ENCODE measurements around the gene IGHMBP2. TPM values are rescaled to one million over a fixed set of nuclear protein-coding genes. Genes with fewer than 3 reads are reported as not detected.
A peak's percentile ranks its signal among the peaks of the same experiment; 100 is the strongest.
"Not testable (repeated sequence)": the region's sequence is repeated elsewhere in the genome, so short reads cannot be mapped to it uniquely, and the experiment has no call there.

Gene IGHMBP2
- total RNA-seq, 1 donor from 2014 or later = 20.9 TPM

DNA sequence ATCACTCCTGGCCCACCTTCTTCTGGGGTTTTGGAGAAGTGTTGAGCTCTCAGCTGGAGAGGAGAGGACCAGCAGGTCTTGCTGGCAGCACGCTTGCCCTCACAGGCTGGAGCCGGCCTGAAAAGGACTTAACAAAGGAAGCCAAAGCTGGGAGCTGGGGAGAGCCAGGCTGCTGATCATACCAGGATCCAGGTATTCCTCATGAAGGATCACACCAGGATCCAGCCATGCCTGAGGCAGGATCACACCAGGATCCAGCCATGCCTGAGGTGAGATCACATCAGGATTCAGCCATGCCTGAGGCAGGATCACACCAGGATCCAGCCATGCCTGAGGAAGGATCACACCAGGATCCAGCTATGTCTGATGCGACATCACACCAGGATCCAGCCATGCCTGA is 60.1 kb downstream of the IGHMBP2 start:
- DNase-seq = no peak

DNA sequence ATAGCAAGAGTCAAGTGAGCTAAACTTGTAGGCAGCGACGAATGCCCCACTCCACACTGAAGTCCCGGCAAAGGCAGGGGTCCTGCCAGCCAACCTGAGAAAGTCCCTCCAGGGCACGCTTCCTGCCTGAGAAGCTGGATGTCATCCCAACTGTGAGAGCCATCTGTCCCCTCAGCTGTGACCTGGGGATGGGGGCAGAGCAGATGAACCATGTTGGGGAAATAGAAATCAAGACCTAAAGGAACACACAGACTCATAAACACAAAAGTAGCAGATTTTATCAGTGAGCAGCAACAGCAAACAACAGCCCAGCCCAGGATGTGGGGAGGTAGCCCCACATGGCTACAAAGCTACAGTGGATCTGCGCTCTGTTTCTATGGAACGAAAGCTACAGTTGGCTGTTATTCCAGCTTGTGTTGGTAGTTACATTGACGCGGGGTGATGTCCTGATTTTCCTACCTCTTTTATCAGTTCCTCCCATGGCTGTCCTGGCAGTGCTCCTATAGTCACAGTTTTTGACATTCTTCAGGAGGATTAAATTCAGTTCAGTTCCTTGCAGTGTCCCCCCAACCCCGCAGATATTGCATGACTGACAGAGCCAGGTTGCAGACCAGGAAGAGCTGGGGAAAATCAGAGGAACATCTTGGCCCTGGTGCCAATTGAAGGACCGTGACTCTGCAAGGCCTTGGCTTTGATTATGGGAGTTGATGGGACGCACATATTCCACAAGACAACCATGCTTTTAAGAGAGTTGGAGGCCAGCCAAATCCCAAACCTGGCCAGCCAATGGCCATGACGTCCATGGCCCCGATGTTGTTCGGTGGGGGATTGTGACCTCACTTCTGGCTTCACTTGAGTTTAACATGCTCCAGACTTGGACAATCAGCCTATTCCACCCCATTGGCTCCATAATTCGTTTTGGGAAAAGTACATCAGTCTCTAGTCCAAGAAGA is 62.5 kb downstream of the IGHMBP2 start:
- no peak for DNase-seq

DNA sequence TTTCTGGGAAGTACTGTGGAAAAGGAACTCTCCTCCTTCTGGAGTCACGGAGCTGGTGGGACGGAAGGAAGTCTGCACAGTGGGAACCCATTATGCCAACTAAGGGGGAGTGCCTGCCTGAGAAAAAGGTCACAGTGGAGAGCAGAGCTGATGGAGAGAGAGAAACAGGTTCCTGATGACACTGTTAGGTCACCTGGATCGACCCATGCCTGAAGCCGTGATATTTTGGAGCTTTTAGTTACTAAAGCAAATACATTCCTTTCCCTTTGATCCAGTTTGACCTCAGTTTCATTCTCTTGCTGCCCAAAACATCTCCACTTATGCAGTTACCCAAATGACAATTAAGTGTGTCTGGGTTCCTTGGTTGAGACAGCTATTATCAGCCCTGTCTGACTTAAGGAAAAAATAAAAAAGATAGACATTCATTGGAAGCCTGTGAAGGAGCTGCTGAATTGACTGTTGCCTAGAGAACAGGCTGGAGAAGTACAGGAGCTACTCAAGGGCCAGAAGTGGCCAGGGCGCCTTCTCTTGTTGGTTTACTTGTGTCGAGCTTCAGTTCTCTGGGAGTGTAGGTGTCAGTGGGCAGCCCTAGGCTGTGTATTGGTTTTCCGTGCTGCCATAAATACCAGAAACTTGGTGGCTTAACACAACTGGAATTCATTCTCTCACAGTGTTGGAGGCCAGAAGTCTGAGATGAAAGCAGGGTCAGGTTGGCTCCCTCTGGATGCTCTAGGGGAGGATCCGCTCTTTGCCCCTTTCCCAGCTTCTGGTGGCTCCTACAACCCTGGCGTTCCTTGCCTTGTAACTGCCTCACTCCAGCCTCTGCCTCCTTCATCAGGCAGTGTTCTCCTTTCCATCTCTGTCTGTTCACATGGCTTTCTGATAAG is 63.4 kb downstream of the IGHMBP2 start:
- DNase-seq = no peak

DNA sequence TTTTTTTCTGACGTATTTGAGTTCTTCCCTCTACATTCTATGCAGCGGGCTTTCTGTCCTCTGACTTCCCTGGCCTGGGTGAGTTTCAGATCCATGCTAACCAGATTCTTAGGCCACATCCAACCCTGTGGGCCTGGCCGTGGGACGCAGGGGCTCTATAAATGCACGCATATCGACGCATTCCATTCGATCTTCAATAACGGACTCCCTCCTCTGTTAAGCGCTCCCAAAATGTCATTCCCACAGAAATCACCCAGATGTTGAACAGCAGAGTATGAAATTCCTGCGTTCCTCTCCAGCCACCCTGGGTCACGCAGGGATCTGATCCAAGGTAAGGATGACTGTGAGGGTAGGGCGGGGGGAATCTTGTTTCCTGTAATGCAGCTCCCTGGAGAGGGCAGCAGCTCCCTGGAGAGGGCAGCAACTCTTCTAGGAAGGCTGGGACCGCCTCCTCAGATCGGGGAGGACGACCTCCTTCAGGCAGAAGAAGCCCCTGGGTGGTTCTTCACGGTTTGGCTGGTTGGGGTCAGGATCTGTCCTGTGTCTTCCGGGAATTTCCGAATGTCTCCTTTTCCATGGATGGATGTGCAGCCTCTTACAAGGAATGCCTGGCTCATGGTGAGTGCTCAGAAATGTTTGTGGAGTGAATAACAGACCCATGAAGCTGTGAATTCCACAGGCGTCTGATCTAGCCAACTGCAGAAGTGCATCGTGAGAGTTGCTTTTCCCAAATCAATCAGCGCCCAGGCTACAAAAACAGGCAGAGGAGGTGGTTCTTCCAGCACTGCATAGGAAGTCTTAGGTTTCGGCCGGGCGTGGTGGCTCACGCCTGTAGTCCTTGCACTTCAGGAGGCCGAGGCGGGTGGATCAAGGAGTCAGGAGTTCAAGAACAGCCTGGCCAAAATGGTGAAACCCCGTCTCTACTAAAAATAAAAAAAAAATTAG is 64.9 kb downstream of the IGHMBP2 start:
- no peak for DNase-seq

DNA sequence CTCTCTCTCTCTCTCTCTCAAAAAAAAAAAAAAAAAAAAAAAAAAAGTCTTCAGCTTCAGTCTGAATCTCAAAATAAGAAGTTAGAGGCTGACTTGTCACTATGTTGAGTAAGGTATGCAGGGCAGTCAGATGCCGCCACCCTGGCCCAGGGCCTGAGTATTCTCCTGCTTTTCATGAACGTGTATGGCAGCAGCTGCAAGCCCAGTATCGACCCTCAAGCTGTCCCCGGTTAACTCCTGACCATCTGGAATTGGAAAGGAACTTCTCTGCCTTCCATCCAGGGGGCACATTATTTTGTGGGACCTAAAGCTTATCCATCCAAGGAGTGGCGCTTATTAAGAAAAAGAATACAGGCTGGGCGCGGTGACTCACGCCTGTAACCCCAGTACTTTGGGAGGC is 65.7 kb downstream of the IGHMBP2 start:
- DNase-seq = no peak

DNA sequence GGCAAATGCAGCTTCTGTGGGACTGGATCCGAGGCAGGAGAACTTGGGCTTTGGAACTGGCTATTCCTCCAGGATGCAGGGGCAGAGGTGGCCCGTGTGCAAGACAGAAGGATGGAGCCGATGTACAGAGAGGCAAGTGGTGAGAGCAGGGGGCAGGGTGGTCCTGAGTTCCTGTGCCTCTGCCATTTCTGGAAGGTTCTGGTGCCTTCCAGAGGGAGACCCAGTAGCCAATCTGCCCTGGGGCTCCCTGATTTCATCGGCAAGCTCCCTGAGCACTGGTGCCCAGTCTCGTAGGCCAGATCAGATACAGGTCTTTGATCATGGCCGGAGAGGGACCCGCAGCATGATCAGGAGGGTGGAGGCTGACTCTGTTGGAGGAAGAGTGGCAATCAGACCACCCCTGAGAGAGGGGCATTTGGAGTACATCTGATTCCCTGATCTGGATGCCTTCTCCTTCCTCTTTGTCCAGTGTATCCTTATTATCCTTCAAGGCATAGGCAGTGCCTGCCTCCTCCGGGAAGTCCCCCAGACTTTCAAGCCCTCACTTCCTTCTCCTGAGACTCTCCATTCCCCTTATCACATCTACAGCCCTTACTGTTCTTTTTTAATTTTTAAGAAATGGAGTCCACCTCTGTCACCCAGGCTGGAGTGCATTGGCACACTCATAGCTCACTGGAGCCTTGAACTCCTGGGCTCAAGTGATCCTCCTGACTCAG is 67.4 kb downstream of the IGHMBP2 start:
- no peak for DNase-seq

DNA sequence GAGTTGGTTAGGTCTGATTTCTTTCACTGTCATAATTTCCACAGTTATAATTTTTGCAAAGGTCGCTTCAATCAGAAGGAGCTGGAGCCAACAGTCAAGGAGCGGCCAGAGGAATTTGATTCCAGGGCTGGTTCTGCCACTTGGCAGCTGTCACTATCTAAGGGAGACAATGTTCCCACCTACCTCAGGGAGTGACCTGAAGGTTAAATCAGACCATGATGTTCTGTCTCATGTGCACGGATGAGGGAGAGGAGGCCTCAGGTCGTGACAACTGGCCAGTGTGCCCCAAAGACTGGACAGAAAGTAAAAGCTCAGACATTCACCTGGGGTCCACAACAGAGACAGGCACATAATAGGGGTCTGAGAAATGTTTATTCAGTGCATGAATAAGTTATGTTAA is 69.5 kb downstream of the IGHMBP2 start:
- DNase-seq = no peak

DNA sequence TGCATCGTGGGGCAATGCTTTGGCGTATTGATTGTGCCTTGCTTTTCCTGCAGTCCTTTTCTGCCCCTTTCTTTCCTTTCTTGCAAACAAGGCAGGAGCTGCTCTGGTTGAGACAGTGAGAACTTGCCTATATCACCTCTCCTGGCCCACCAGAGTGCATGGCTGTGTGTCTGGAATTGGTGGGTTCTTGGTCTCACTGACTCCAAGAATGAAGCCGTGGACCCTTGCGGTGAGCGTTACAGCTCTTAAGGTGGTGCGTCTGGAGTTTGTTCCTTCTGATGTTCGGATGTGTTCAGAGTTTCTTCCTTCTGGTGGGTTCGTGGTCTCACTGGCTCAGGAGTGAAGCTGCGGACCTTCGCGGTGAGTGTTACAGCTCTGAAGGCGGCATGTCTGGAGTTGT is 70.0 kb downstream of the IGHMBP2 start:
- not testable (repeated sequence) for DNase-seq

DNA sequence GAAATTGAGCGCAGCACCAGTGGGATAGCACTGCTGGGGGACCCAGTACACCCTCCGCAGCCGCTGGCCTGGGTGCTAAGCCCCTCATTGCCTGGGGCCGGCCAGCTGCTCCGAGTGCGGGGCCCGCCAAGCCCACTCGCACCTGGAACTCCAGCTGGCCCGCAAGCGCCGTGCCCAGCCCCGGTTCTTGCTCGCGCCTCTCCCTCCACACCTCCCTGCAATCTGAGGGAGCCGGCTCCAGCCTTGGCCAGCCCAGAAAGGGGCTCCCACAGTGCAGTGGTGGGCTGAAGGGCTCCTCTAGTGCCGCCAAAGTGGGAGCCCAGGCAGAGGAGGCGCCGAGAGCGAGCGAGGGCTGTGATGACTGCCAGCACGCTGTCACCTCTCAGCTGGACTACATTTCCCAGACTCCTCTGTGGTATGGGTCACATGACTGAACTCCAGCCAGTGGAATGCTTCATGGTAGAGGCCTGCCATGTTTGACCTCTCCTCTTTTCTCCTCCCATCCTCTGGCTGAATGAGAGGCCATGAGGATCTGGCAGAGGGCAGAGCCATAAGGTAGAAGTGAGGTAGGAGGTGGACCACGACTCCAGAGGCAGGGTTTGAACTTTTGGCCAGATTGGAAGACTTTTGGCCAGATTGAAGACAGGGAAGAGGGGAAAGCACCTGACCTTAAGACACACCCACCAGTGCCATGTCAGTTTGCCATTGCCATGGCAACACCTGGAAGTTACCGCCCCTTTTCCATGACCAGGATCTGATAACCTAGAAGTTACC is 70.9 kb downstream of the IGHMBP2 start:
- DNase-seq = peak; percentile 43

DNA sequence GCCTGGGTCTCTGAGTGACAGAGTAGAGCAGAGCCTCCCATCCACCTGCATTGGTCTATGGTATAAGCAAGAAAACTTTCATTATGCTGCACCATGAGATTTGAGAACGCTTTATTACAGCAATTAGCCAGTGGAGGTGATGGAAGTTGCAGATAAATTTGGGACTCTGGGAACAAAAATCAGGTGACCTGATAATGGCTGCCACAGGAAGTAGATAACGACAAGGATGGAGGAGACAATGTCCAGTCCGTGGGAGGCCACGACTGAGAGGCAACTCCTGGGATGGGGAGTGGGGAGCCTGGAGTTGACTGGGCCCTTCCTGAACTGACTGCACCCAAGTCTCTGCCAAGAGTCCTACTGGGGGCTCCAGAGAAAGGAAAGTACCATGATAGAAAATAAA is 72.4 kb downstream of the IGHMBP2 start:
- DNase-seq = no peak

DNA sequence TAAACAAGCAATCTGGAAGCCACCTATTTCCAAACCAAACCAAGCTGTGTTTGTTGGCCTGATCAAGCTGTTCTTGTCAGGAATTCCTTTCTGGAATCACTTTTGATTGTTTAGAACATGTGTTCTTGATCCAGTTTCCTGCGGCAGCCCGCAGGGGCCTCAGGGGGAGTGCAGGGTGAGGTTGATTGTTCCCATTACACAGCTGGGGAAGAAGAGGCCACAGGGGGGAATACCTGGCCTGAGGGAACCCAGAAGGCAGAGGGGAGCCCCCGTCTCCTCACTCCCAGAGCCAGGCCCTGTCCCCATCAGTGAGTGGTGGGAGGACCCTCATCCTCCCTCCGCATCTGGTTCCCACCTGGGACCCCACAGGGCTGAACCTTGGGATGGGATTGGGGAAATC is 72.9 kb downstream of the IGHMBP2 start:
- peak; percentile 48 for DNase-seq

DNA sequence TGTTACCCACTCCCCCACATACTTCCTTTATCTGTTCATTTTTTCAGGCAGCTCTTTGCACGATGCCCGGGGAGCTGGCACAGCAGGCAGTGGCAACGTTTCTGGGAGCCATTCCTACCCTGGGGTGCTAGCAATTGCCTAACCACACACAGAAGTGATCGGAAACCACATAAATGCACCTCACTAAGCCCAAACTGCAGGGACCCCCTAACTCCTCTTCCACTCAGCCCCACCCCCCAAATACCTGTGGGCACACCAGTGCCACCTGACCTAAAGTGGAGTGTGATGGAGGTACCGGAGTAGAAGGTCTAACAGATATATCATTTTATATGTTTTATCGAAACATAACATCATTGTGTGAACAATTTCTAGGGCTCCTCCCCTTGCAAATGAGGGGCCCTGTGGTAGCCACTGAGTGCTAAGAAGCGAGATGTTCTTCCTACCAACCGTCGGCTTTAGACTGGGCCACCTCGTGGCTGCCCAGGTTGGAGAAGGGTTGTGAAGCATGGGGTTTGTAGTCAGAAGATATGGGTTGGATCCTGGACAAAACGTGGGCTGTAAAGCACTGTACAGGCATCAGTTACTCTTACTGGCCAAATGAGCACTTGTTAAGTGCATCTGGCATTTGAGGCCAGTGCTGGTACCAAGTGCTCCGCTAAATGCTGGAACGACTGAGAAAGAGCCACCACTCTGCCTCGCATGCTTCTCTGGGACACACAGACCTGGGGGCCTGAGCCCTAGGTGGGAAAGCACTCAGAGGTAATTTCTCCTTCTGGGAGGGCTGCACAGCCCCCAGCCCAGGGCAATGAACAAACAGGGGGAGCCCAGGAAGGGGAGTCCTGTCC is 74.3 kb downstream of the IGHMBP2 start:
- DNase-seq = no peak

DNA sequence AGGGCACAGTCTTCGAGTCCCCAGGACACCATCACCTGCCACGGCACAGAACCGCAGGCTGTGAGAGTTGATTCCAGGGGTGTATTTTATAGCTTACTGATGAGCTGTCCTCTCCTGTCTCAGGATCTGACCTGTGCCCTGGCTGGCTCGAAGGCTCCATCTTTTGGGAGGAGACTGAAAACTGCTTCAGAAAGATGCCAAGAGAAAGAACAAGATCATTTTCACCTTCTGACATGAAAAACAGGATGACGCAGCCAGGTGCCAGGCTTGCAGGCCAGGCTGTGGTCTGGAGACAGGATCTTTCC is 74.9 kb downstream of the IGHMBP2 start:
- no peak for DNase-seq

DNA sequence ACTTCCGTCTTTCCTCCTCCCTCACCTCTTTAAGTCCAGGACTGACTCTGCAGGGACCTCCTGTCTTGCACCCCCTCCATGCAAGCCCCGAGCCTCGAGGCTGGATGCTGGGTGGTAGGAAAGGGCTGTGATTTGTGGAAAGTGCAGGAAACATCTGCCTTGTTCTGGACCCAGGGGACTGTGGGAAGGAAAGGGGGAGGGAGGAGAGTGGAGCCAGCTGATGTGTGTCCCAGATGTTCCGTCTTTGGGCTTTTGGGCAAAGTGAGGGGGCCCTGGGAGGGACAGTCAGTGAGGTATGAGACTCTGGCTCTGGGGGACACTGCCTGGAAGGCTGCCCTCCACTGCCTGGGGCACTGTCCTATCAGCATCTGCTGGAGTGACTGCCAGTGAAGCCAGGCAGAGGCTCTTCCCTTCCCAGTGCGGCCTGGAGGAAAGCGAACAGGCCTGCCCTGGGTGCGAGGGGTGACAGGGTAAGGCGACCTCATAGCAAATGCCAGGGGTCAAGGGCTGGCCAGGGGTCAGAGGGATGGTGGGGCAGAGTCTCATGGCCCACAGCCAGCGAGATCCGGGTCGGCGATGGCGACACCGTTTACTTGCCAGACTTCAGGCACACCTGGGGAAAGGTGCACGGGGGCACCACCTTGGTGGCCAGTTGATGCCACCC is 75.4 kb downstream of the IGHMBP2 start:
- DNase-seq = peak; percentile 33

DNA sequence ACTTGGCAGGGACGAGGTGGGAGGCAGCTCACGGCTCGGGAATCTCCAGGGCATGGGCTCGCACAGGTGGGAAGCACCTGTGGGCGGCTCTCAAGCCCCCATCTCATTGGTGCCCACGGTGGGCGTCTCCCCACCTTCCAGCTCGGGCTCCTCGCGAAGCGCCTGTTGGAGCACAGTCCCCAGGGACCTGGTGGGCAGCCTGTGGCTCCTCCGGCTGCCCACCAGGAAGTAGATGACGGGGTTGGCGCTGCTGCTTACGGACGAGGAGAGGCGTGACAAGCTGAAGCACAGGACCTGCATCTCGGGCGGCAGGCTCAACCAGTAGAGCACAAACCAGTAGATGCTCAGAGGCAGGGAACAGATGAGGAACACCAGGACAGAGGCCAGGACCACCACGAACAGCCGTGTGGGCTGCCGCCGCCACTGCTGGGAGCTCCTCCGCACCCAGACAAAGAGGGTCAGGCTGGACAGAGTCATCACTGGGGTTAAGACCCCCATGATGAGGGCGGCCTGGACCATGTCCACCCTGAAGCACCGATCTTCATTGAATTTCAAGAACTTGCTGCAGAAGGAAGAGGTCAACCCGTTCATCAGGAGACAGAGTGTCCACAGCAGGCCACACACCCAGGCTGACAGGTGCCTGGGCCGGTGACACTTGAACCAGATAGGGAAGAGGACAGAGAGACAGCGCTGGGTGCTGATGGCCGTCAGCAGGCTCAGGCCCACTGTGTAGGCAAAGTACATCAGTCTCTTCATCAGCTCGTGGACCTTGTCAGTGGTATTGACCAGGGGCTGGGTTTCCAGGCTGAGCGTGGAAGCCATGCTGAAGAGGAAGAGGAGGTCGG is 76.5 kb downstream of the IGHMBP2 start:
- no peak for DNase-seq

DNA sequence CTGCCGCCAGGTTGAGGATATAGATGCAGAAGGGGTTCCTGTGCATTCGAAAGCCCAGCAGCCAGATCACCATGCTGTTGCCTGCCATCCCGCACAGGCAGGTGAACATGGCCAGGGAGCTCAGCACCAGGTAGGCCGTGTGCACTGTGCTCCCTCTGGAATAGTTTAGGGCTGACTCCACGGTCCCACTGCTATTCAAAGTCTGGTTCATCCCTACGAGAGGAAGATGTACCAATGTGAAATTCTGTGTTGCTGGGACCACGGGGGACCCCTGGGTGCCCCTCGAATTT is 77.0 kb downstream of the IGHMBP2 start, which contains the start of gene MRGPRD:
Gene MRGPRD (minus strand): TSS at position 211 of the 290 bp plus-strand sequence. CDS start 0 bp downstream, at position 211.
- no peak for DNase-seq

DNA sequence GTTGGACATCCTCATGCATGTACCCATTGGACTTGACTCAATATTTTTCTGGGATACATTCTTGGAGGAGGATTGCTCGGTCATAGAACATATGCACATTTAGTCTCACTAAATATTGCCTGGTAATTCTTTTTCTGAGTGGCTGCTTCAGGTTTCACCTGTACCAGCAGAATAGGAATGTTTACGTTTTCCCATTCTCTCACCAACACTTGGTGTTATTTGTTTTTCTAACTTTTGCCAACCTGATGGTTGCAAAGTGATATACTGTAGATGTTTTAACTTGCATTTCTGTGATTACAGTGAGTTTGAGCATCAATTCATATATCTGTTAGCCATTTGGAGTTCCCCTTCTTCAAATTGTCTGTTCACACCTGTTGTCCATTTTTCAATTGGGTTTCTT is 78.4 kb downstream of the IGHMBP2 start:
- no peak for DNase-seq

DNA sequence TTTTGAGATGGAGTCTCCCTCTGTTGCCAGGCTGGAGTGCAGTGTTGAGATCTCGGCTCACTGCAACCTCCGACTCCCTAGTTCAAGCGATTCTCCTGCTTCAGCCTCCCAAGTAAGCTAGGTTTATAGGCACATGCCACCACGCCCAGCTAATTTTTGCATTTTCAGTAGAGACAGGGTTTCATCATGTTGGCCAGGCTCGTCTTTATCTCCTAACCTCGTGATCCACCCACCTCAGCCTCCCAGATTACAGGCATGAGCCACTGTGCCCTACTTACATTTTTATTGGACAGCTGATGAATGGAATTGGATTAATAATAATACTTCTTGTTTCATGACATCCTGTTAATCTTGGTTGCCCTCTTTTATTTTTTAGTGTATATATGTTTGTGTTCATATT is 80.1 kb downstream of the IGHMBP2 start:
- DNase-seq = no peak

DNA sequence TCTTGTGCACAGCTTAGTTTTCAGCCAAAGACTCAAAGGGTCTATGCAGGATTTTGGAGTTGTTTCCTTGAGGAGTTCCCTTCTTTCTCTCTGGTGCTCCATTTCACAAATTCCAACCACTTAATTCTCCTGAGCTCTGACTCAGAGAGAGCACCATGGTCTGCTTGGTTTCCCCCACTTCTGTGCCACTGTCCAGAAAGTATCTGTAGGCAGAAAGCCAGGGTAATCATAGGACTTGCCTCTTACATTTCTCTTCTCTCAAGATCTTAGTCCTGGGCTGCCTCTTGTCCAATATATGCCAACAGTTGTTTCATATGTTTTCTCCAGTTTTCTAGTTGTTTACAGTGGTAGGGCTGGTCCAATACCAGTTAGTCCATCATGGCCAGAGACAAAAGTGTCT is 83.5 kb downstream of the IGHMBP2 start:
- DNase-seq = no peak

Measured in dermis blood vessel endothelial cell (primary cell).